GM08714 (cell line): Measurements from ENCODE around the gene NIPAL4.

Experiments used
- H3K4me3 ChIP-seq: fragments of 200-500 bp; sonication (Bioruptor generic); 2 replicates; pipeline ENCODE4 v1.5.1; 2014; ENCODE audit warnings: mild to moderate bottlenecking, low read length, inconsistent platforms
- ZNF274 ChIP-seq: IDR thresholded peaks from 2 replicates; pipeline ENCODE4 v1.6.1; 2012; ENCODE audit warnings: mild to moderate bottlenecking, low read depth, low read length

NIPAL4 gene

DNA sequence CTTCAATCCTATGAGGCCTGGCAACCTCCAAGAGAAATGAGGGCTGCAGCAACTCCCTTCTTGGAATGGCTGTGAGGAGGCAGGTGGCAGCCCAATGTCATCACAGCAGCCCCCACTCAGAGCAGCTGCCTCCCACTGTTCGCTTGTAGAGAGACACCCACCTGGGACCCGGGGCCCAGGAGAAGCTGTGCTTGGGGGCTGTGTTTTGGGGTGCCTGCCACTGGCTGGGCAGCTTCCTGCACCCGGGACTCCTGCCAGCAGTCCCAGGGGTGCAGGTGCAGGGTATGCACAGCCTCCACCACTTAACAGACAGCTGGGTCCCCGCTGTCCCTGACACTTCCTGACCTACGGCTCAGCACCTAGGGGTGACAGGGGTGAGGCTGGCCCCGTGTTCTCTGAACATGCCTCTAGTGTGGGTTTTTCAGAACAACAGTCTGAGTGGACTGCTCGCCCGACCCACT is 26.2 kb downstream of the NIPAL4 start:
- no peak overlapping the region for H3K4me3 ChIP-seq

DNA sequence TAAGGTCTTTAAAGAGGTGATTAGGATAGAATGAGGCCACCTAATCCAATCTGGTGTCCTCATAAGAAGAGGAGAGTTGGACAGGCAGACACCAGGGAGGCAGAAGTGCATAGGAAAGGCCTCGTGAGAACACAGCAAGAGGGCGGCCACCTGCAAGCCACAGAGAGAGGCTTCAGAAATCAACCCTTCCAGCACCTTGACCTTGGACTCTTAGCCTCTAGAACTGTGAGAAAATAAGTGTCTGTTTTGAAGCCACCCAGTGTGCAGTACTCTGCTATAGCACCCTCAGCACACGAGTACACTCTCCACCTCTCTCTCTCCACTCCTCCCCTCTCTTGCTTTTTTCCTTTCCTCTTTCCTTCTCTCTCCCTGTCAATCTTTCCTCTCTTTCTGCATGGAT is 26.8 kb downstream of the NIPAL4 start:
- H3K4me3 ChIP-seq: no peak overlapping the region
- no peak for TF ChIP-seq ZNF274

More for the DNA sequence above, 26.2 kb downstream of the NIPAL4 start:
- TF ChIP-seq ZNF274: no peak

DNA sequence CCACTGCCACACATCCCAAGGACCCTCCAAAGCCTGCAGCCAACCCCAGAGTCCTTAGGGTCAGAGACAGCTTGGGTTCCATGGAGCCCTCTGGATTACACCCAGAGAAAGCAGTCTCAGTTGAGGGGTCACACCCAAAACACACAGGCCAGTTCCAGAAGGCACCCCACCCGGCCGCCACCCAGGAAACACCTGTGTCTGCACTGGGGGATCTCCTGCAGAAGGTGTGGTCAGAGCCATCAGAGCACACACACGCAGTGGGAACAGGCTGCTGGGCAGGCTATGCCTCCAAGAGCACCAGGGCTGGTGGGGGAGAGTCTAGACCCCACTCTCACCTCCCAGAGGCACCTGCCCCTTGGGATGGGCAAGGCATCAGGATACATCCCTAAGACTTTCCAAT is 27.3 kb downstream of the NIPAL4 start:
- no peak overlapping the region for H3K4me3 ChIP-seq
- no peak for TF ChIP-seq ZNF274

DNA sequence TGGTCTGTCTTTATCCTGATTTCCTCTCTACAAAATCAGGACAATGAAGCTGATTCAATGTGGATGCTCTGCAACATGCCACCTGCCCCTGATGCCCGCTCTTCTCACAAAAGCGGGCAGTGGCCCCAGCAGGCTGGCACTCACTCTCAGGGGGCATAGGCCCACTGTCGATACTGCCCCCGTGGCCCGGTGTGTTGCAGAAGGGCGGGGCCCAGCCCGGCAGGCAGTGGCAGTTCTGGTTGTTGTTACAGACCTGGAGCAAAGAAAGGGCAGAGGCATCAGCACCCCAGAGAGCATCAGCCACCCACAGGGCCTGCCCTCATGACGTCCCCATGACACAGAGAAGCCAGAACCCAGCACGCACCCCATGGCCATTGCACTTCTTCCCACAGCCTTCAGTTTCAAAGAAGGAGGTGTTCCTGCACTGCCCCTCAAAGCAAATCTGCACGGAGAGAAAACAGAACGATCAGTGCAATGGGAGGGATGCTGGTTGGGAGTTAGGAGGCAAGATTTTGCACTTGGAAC is 31.5 kb downstream of the NIPAL4 start:
- no peak overlapping the region for H3K4me3 ChIP-seq
- no peak for TF ChIP-seq ZNF274

DNA sequence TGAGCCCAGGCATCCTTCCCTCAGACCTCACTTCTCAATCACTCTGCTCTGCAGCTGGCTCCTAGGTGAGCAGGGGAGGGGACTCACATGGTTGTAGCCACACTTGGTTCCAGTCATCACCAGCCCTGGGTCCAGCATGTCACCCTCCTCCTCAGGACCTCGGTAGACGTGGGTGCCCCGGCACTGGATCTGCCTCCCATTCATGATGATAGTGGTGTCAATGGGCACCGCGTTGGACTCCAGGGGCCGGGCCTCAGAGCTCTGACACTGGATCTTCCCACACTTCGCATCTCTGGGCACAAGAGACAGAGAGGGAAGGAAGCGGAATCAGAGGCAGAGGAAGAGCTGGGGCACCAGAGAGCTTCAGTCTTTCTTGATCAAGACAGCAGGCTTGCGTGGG is 32.9 kb downstream of the NIPAL4 start:
- no peak for TF ChIP-seq ZNF274
- H3K4me3 ChIP-seq: no peak overlapping the region

DNA sequence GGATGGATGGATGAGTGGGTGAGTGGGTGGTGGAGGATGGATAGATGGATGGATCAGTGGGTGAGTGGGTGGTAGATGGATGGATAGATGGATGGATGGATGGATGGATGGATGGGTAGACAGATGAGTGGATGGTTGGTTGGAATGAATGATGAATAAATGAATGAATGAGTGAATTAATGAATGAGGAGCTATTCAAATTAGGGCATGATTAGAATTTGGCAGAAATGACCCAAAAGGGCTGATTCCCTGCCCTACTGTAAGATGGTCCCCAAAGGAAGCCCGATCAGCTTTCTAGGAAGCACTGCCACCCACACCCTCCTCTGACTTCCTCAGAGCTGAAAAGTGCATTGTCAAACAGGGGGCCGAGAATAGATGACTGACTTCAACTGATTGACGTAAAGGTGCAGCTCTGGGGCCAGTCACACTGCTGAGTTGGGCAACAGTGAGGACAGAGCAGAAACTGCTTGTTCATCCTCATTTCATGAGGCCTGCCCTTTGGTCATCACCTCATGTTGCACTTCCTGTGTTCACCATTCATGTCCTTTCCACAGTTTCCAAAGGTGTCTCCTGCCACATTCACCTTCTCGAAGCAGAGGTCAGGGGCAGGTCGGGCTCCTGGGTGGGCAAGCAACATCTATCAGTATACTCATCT is 34.3 kb downstream of the NIPAL4 start:
- TF ChIP-seq ZNF274: no peak

DNA sequence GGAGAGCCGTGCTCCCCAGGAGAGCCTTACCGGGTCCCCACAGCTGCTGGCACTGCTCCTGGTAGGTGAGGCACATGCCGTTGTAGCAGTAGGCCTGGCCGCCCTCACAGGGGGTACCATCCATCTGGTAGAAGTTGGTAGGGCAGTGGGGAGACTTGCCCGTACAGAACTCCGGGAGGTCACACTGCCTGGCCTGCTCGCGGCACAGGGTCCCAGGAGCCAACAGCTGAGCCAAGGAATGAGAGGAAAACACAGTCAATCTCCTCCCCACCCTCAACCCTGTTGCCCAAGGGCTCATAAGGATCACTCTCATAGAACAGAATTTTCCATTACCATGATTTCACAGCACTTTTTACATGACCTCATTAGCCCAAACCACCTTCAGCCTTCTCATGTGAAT is 36.9 kb downstream of the NIPAL4 start:
- no peak overlapping the region for H3K4me3 ChIP-seq

More for the DNA sequence above, 34.3 kb downstream of the NIPAL4 start:
- H3K4me3 ChIP-seq: no peak overlapping the region

DNA sequence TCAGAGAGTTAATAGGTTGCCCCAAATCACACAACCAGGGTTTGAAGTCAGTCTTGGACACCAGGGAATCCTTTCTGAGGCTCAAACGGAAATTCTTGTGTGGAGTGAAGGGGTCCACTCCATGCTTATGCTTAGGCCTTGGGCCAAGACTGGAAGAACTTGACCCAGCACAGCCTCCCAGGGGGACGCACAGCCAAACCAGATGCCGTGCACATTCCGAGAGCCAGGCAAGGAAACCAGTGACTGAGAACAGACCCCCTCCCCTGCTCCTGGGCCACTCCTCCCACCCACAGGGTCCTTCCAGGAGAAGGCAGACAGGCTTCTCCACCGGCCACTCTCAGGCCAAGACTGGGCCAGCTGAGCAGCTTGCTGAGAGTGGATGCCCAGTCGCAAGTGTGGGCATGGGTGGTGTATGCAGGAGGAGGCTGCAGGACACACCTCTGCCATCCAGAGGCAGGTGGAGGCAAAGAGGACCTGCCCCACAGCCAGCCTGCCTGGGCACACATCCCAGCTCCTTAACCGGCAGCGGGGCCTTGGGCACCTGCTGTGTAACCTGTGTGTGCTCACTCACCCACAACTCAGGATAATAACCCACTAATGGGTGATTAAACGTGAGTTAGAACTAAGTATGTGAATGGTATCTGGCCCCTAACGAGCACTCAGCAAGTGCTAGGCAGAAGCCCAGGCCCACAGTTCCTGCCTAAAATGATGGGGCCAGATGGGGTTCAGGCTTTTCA is 38.0 kb downstream of the NIPAL4 start:
- no peak overlapping the region for H3K4me3 ChIP-seq
- no peak for TF ChIP-seq ZNF274

More for the DNA sequence above, 36.9 kb downstream of the NIPAL4 start:
- TF ChIP-seq ZNF274: no peak

DNA sequence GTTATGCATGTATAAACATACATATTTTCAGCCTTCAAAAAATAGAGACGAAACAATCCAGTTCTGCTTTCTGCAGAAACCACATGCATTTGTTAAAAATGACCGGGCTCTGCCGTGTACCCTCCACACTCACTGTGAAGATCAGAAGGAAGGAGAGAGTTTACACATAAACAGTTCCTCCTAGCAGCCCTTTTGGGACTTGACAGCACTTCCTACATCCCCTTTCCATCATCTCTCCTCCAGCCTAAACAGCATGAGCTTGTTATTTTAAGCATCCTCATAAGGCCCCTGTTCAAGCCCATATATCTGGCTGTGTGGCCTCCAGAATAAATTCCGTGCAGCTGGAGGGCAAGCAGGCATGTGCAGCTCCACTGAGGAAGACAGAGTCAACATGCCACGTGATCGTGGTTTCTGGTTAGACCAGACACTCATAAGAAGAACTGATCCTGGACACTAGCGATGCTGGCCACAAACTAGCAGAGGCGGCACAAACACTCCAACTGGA is 42.2 kb downstream of the NIPAL4 start:
- no peak overlapping the region; the same call in 1 of the 2 replicates for H3K4me3 ChIP-seq
- no peak for TF ChIP-seq ZNF274

DNA sequence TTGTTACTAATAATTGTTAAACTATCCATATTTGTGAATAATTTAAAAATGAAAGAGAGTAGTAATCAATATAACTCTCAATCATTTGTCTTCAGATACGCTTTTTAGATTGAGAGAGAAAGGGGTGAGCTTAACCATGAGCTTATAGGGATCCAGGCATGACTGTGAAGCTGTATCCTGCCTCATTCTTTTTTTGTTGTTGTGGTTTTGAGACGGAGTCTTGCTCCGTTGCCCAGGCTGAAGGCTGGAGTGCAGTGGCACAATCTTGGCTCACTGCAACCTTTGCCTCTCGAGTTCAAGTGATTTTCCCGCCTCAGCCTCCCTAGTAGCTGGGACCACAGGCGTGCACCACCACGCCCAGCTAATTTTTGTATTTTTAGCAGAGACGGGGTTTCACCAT is 44.0 kb downstream of the NIPAL4 start:
- no peak overlapping the region for H3K4me3 ChIP-seq
- TF ChIP-seq ZNF274: no peak

DNA sequence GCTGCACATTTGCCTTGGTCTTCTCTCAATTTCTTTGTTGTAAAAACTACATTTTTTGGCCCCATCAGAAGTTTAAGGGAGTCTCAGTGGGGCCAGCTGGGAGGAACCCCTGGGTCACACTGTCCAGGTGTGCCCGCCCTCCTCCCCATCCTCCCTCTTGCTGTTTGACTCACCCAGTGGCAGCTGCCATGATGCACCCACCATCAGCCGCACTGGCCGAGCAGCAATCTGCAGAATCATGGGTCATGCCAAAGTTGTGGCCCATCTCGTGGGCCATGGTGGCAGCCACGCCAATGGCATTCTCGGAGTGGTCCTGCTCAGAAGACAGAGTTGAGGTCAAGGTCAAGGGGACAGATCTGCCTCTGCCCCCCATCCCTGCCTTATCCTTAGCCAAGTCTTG is 45.5 kb downstream of the NIPAL4 start:
- no peak overlapping the region for H3K4me3 ChIP-seq
- no peak for TF ChIP-seq ZNF274

DNA sequence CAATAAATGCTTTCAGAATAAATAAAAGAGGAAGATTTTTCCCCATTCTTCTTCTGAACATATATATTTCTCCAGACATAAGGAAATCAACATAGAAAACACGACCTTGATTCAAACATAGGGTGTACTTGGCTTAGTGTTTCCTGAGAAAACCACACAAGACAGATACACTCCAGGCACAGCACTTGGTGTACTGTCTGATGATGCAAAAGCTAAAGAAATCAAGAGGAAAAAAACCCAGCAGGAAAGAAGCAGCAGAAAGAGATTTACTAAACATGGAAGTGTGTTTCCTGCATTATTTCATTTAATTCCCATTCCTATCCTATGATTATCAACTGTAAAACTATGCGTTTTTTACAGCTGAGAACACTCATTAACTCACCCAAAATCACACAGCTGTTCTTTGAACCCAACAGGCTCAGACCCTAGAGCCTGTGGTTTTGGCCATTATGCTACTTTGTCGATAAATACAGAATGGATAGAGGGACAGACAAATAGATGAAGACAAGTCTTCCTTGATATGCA is 46.1 kb downstream of the NIPAL4 start:
- H3K4me3 ChIP-seq: no peak overlapping the region
- no peak for TF ChIP-seq ZNF274

DNA sequence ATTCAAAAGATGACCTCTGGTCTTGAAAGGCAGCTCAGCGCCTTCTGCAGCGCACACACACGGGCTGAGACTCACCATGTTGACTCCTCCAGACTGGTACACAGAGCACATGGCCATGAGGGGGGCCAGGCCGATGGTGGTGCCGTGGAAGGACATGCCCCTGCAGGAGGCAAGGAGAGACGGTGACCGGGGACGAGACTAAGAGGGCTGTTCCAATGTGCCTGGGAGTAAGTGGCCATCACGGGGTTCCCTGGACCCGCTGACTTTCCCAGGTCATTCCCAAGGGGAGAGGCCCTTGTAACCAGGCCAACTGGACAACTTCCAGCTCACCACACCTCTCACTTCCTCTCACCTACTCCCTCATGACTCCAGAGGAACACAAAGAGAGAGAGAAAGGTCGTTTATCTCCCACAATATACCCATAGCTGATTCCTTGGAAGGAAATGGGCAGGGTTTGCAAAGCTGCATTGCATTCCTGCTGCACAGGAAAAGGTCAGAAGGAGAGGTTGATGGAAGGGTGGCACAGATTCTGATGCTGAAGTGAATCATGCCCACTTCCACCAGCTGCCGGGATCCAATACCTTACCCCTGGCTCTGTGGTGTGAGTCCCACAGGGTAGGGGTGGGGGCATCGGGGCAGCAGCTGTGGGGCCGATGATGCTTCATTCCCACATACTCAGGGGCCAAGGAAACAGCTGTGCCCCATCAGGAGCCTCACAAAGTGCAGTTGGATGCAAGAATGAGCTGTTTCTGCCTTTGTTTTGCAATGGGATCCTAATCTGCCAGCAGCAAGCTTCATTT is 47.2 kb downstream of the NIPAL4 start:
- no peak for TF ChIP-seq ZNF274
- H3K4me3 ChIP-seq: no peak overlapping the region

DNA sequence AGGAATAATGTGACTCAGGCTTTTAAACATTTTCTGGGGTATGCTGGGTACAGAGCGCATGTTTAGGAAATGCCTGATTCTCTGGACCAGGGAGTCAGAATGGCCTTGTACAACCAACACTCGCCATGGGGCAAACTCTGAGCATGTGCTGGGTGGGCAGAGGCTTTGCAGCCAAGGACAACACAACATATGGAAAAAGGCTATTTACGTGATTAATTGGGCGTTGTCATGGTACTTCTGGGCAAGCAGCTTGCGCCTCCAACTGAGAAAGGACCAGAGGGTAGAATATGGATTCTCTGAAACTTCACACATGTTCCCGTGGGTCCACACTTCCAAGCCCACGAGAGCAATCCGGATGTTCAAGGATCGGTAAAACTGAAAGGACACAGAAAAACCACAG is 49.1 kb downstream of the NIPAL4 start:
- H3K4me3 ChIP-seq: no peak overlapping the region

More for the DNA sequence above, 49.1 kb downstream of the NIPAL4 start:
- TF ChIP-seq ZNF274: no peak
